A673 (cell line): Measurements from ENCODE around the gene LCN10. TPM values are rescaled to one million over a fixed set of nuclear protein-coding genes. Genes with fewer than 3 reads are reported as not detected.

Source experiments
- BruUV-seq: library from RNA; stranded (reverse); fragments of 400-500 nt; replicated peaks from 2 replicates; lab custom pipeline; 2021; lab: Mats Ljungman, UMichigan
- CTCF ChIA-PET: fragments of 300-600 bp; sonication (Branson Sonifier 250); formaldehyde crosslinking; loops from one replicate; lab custom pipeline; 2022; ENCODE audit warnings: antibody characterized with exemption; lab: Charles Lee
- POLR2A ChIA-PET: fragments of 300-600 bp; sonication (Branson Sonifier 250); formaldehyde crosslinking; loops from one replicate; lab custom pipeline; 2022; ENCODE audit warnings: antibody characterized with exemption; ENCODE audit not compliant: low non-redundant PET; lab: Charles Lee
- DNase-seq: peaks from one replicate; pipeline ENCODE4 v3.0.0-alpha.2; 2015; ENCODE audit warnings: low spot score
- H3K27ac ChIP-seq: fragments of 200-600 bp; sonication (generic); 2 replicates; pipeline ENCODE4 v1.5.1; 2016; ENCODE audit warnings: mixed run types, low read depth, mild to moderate bottlenecking, mixed read lengths, antibody characterized with exemption, low read length; ENCODE audit not compliant: poor library complexity, severe bottlenecking
- H3K27me3 ChIP-seq: fragments of 200-600 bp; sonication (generic); replicated peaks from 2 replicates; pipeline ENCODE4 v1.6.1; 2017; ENCODE audit warnings: mixed run types, low read depth, mild to moderate bottlenecking, mixed read lengths, antibody characterized with exemption, low read length; ENCODE audit not compliant: insufficient read depth, poor library complexity
- H3K36me3 ChIP-seq: fragments of 200-600 bp; sonication (generic); 2 replicates; pipeline ENCODE4 v1.6.1; 2016; ENCODE audit warnings: mixed run types, mild to moderate bottlenecking, mixed read lengths, antibody characterized with exemption, low read length; ENCODE audit not compliant: insufficient read depth, poor library complexity, severe bottlenecking
- H3K4me1 ChIP-seq: fragments of 200-600 bp; sonication (generic); 2 replicates; pipeline ENCODE4 v1.6.1; 2017; ENCODE audit warnings: mixed run types, mild to moderate bottlenecking, mixed read lengths, antibody characterized with exemption, low read length; ENCODE audit not compliant: insufficient read depth, poor library complexity, severe bottlenecking
- H3K4me3 ChIP-seq: fragments of 200-600 bp; sonication (generic); 2 replicates; pipeline ENCODE4 v1.5.1; 2016; ENCODE audit warnings: low read depth, mixed run types, mild to moderate bottlenecking, mixed read lengths, low read length; ENCODE audit not compliant: poor library complexity, severe bottlenecking
- H3K9me3 ChIP-seq: fragments of 200-600 bp; sonication (generic); 2 replicates; pipeline ENCODE4 v1.6.1; 2016; ENCODE audit warnings: mixed run types, low read depth, mild to moderate bottlenecking, mixed read lengths, antibody characterized with exemption, low read length; ENCODE audit not compliant: poor library complexity, severe bottlenecking
- CTCF ChIP-seq: fragments of 300-800, 200-600 bp; sonication (generic); conservative IDR thresholded peaks from 2 replicates; pipeline ENCODE4 v1.5.1; 2017; ENCODE audit warnings: low read depth, mild to moderate bottlenecking, antibody characterized with exemption, low read length, moderate library complexity, mixed read lengths
- EZH2 ChIP-seq: fragments of 200-600 bp; sonication (generic); IDR thresholded peaks from 2 replicates; pipeline ENCODE4 v1.6.1; 2017; ENCODE audit warnings: borderline replicate concordance, low read depth, mild to moderate bottlenecking, mixed read lengths, antibody characterized with exemption, low read length; ENCODE audit not compliant: poor library complexity, severe bottlenecking
- intact Hi-C: fragments of 100-400 bp; cut with micrococcal nuclease; formaldehyde crosslinking; loops from one replicate; pipeline ENCODE4 v1.10.0; 2022; ENCODE audit not compliant: unreplicated experiment
- total RNA-seq: library from RNA; stranded (reverse); gene quantifications from 2 replicates; pipeline ENCODE4 v1.2.3, GENCODE V29; 2021

Gene LCN10
- total RNA-seq, 1 experiment from 2014 or later, result 0.15 TPM

- DNase-seq, result no peak
- TF ChIP-seq EZH2 (no peak), CTCF (no peak)
- Histone ChIP-seq H3K36me3 (no peaks in the 10 kb centered on the region), H3K4me1 (peaks cover 13% of the 10 kb centered on the region), H3K4me3 (no peak overlapping the region), H3K9me3 (no peaks in the 10 kb centered on the region), H3K27ac (no peak overlapping the region), H3K27me3 (no peaks in the 10 kb centered on the region)
- CTCF ChIA-PET, result no interaction called here
- no TSS peak for BruUV-seq
- POLR2A ChIA-PET, result no interaction called here
- intact Hi-C loops, result no loop called here
These were observed 2.0 kb upstream of the LCN10 start for GRCh38 chr9:136744773-136745172.

GRCh38 chr9:136743639-136744211, 985 bp upstream of the LCN10 start:
- Histone ChIP-seq H3K27me3 (no peaks in the 10 kb centered on the region), H3K36me3 (no peaks in the 10 kb centered on the region), H3K4me3 (no peak overlapping the region), H3K9me3 (no peaks in the 10 kb centered on the region), H3K27ac (no peak overlapping the region), H3K4me1 (peaks cover 13% of the 10 kb centered on the region)
- no peak for DNase-seq
- intact Hi-C loops, result no loop called here
- POLR2A ChIA-PET, result no interaction called here
- CTCF ChIA-PET, result interaction anchor here (0.6 kb wide), 1 partner anchor 20 kb away, joined by 4 read pairs; no protein-coding TSS in a partner anchor
- no TSS peak for BruUV-seq
- TF ChIP-seq CTCF, result no peak
- TF ChIP-seq EZH2, result no peak

GRCh38 chr9:136741883-136742571, 713 bp downstream of the LCN10 start:
- POLR2A ChIA-PET, result no interaction called here
- DNase-seq, result no peak

More at GRCh38 chr9:136741883-136742571, 713 bp downstream of the LCN10 start:
- H3K9me3 ChIP-seq, result no peaks in the 10 kb centered on the region
- no peak overlapping the region for H3K4me3 ChIP-seq
- H3K36me3 ChIP-seq, result no peaks in the 10 kb centered on the region
- no peak overlapping the region for H3K27ac ChIP-seq
- intact Hi-C loops, result no loop called here
- no TSS peak for BruUV-seq
- H3K4me1 ChIP-seq, result peaks cover 13% of the 10 kb centered on the region
- no peaks in the 10 kb centered on the region for H3K27me3 ChIP-seq
- CTCF ChIA-PET, result no interaction called here
- TF ChIP-seq EZH2 (no peak), CTCF (no peak)
